MG63 (cell line): Measurements from ENCODE around the gene TARP.

Experiments used
- DNase-seq: peaks from one replicate; pipeline ENCODE4 v3.0.0-alpha.2; 2020
- H3K27me3 ChIP-seq: fragments of 250-450 bp; sonication (Bioruptor Pico); 2 replicates; pipeline ENCODE4 v1.5.1; 2020; ENCODE audit warnings: mild to moderate bottlenecking, moderate library complexity
- H3K36me3 ChIP-seq: fragments of 250-450 bp; sonication (Bioruptor Pico); 2 replicates; pipeline ENCODE4 v1.5.1; 2020; ENCODE audit warnings: mild to moderate bottlenecking, moderate library complexity
- H3K4me3 ChIP-seq: fragments of 250-450 bp; sonication (Bioruptor Pico); 2 replicates; pipeline ENCODE4 v1.5.1; 2020; ENCODE audit warnings: mild to moderate bottlenecking, moderate library complexity
- H3K9me3 ChIP-seq: fragments of 250-450 bp; sonication (Bioruptor Pico); 2 replicates; pipeline ENCODE4 v1.5.1; 2020; ENCODE audit warnings: mild to moderate bottlenecking, moderate library complexity

Gene TARP

GRCh38 chr7:38273286-38273995 lies at the start of gene TARP:
Gene TARP (minus strand): TSS chr7:38273636.
- no peaks in the 10 kb centered on the region for H3K27me3 ChIP-seq
- no peak within 1 kb of the TSS for H3K4me3 ChIP-seq
- H3K9me3 ChIP-seq = no peaks in the 10 kb centered on the region
- no peak for DNase-seq
- H3K36me3 ChIP-seq = no peaks in the 10 kb centered on the region

DNA sequence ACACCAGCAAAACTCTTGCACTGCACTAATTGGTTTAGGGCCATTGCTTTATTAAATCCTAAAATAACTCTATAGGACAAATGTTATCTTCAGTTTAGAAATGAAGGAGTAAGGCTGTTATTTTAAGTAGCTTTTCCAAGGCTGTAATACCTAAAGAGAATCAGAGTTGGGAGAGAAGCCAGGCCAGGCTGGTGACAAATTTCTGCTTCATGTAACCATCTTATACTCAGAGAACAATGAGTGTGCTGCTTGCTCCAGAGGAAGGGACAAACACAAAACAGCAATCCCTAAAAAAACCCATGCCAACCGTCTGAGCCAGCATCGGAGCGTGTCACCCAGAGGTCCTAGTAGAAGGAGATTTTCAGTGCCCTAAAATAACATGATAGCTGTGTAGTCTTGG lies 49.7 kb upstream of the TARP start:
- peak; percentile 36 for DNase-seq
- no peaks in the 10 kb centered on the region; the same call in none of the 2 replicates for H3K9me3 ChIP-seq
- H3K27me3 ChIP-seq = no peaks in the 10 kb centered on the region
- no peaks in the 10 kb centered on the region for H3K36me3 ChIP-seq
- no peak overlapping the region for H3K4me3 ChIP-seq

GRCh38 chr7:38322461-38322860 lies 49.0 kb upstream of the TARP start:
- Histone ChIP-seq H3K4me3 (no peak overlapping the region), H3K36me3 (no peaks in the 10 kb centered on the region), H3K9me3 (no peaks in the 10 kb centered on the region; the same call in none of the 2 replicates), H3K27me3 (no peaks in the 10 kb centered on the region)
- no peak for DNase-seq

DNA sequence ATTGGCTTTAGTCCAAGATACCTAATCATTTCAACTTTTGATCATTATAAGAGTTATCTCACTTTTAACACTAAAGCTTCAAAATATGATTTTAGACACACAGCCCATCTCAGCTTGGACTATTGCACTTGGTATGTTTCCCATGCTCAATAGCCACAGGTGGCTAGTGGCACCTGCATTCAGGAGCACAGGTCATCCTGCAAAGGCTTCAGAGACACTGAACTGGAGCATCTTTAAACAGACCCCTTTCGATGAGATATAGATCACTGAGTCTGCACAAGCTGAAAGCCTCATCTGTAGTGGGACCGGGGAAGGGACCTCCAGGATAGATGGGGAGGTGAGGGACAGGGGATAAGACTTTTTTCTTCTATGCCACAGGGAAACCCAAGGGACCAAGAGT lies 48.5 kb upstream of the TARP start:
- Histone ChIP-seq H3K9me3 (no peaks in the 10 kb centered on the region; the same call in none of the 2 replicates), H3K27me3 (no peaks in the 10 kb centered on the region), H3K36me3 (no peaks in the 10 kb centered on the region), H3K4me3 (no peak overlapping the region)
- DNase-seq = no peak

DNA sequence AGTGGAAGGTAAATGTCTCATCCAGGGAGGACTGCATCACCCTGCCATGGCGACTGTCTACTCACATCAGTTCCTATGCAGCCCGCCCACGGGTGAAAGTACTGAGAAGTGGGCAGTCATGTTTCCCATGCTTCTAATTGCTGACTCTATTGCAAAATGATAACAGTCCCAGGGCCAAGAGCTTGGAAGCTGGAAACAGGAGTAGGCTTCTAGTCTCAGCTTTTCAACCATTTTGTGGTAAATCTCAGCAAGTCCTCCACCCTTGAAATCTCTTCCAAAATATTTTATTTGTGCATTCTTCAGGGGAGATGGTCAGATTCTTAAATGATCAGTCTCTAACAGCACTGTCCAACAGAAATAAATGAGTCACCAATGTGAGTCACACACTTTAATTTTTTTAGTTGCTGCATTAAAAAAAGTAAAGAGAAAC lies 48.1 kb upstream of the TARP start:
- Histone ChIP-seq H3K9me3 (no peaks in the 10 kb centered on the region; the same call in none of the 2 replicates), H3K27me3 (no peaks in the 10 kb centered on the region), H3K4me3 (no peak overlapping the region), H3K36me3 (no peaks in the 10 kb centered on the region)
- DNase-seq = peak; percentile 79

GRCh38 chr7:38321050-38321449 lies 47.6 kb upstream of the TARP start:
- Histone ChIP-seq H3K27me3 (no peaks in the 10 kb centered on the region), H3K9me3 (no peaks in the 10 kb centered on the region; the same call in none of the 2 replicates), H3K36me3 (no peaks in the 10 kb centered on the region), H3K4me3 (no peak overlapping the region)
- DNase-seq = no peak

DNA sequence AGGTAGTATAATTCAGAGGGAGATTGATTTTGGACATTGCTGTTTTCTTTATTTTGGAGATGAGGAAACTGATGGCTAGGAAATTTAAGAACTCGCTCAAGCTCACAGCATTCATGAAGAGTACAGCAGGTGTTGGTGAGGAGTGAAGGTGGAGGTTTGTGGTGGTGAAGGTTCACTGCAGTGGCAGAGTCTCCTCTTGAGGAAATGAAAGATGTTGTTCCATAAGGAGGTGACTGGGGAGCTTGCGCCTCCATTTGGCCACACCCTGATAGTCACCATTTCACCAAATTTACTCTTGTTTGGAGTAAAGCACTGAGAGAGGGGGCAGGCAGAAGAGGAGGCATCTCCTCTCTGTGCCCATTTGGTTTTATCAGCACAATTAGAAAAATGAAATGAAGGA lies 46.4 kb upstream of the TARP start:
- Histone ChIP-seq H3K9me3 (no peaks in the 10 kb centered on the region; the same call in none of the 2 replicates), H3K27me3 (no peaks in the 10 kb centered on the region), H3K36me3 (no peaks in the 10 kb centered on the region), H3K4me3 (no peak overlapping the region)
- DNase-seq = no peak

GRCh38 chr7:38318803-38319416 lies 45.5 kb upstream of the TARP start:
- H3K27me3 ChIP-seq = no peaks in the 10 kb centered on the region
- no peaks in the 10 kb centered on the region for H3K36me3 ChIP-seq
- DNase-seq = peak; percentile 83
- no peak overlapping the region for H3K4me3 ChIP-seq
- no peaks in the 10 kb centered on the region; the same call in none of the 2 replicates for H3K9me3 ChIP-seq

GRCh38 chr7:38318241-38318640 lies 44.8 kb upstream of the TARP start:
- DNase-seq = no peak
- Histone ChIP-seq H3K4me3 (no peak overlapping the region), H3K36me3 (no peaks in the 10 kb centered on the region), H3K27me3 (no peaks in the 10 kb centered on the region), H3K9me3 (no peaks in the 10 kb centered on the region; the same call in none of the 2 replicates)

DNA sequence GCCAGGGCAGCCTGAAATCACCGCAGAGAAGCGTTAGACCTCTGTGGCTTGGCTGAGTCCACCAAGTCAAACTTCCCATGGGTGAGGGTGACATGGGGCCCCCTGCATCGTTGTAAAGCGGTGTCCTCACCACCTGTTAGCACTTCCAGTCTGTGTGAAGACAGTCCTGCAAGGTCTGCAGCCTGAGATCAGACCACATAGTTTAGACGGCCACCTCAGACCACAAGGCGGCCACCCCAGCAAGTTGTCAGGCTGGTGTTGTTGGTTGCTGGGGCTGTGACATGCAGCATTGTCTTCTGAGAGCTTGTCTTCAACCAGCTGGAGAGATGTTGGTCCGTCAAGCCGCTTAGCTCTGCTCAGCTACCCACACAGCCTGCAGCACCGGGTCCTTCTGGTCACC lies 44.1 kb upstream of the TARP start:
- Histone ChIP-seq H3K4me3 (no peak overlapping the region), H3K9me3 (no peaks in the 10 kb centered on the region; the same call in 1 of the 2 replicates), H3K27me3 (no peaks in the 10 kb centered on the region), H3K36me3 (no peaks in the 10 kb centered on the region)
- DNase-seq = no peak

GRCh38 chr7:38316733-38317360 lies 43.4 kb upstream of the TARP start:
- DNase-seq = peak; percentile 12
- Histone ChIP-seq H3K36me3 (no peaks in the 10 kb centered on the region), H3K9me3 (no peaks in the 10 kb centered on the region), H3K4me3 (no peak overlapping the region), H3K27me3 (no peaks in the 10 kb centered on the region)

DNA sequence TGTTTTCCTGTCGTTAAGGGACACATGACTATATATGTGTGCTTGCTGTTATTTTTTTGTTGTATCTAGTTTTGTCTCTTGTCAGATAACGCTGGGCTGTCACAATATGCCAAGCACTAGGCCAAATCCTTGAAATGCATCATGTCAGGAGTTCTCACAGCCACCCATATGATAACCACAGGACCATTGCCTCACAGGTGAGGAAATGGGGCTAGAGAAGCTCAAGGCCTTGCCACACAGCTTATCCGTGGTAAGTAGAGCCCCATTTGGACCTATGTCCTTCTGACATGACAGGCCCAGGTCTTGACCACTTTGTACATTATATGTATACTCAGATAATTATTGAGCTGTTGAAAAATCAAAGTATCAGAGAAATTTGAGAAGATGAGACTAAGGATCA lies 42.0 kb upstream of the TARP start:
- Histone ChIP-seq H3K9me3 (no peaks in the 10 kb centered on the region), H3K27me3 (no peaks in the 10 kb centered on the region), H3K36me3 (no peaks in the 10 kb centered on the region), H3K4me3 (no peak overlapping the region)
- no peak for DNase-seq

DNA sequence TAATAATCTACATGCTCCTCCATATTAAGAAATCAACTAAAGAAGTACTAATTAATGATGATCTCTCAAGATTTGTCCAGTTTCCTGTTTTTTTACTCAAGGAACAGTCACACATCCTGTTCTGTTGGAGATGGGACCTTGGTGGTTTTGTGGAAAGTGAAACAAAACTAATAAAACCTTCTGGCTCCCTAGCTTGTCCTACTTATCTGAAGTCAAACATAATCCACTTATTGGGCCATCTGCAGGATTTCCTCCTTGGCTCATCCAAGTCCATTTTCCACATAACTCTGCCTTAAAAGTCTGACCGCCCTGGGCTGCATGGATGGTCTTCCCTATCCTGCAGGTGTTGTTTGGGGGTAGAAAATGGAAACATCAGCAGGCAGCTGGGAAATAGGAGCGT lies 39.4 kb upstream of the TARP start:
- H3K36me3 ChIP-seq = no peaks in the 10 kb centered on the region
- no peak for DNase-seq
- H3K27me3 ChIP-seq = no peaks in the 10 kb centered on the region
- no peaks in the 10 kb centered on the region for H3K9me3 ChIP-seq
- no peak overlapping the region for H3K4me3 ChIP-seq

DNA sequence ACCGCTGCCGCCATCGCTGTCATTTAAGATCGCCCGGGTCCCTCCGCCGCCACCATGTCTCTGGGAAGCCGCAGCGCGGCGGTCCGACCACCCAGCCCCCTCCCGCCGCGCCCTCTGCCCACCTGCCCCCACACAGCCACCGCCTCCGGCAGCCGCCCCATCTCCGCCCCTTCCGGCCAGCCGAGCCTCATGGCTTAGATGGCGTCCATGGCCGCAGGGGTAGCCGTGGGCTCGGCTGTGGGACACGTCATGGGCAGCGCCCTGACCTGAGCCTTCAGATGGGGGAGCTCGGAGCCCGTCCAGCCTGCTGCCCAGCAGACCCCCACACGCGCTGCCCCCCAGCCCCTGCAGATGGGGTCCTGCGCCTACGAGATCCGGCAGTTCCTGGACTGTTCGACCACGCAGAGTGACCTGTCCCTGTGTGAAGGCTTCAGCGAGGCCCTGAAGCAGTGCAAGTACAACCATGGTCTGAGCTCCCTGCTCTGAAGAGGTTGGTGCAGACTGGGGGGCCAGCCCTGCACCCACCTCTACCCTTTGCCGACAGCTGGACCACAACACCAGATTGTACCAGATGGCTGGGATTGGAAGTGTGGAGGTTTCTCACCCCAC lies 38.0 kb upstream of the TARP start:
- Histone ChIP-seq H3K27me3 (no peaks in the 10 kb centered on the region), H3K4me3 (peak overlapping the region; percentile 47), H3K36me3 (no peaks in the 10 kb centered on the region), H3K9me3 (no peaks in the 10 kb centered on the region)
- DNase-seq = peak; percentile 55

- Histone ChIP-seq H3K4me3 (peak overlapping the region; percentile 47), H3K36me3 (no peaks in the 10 kb centered on the region), H3K27me3 (no peaks in the 10 kb centered on the region), H3K9me3 (no peaks in the 10 kb centered on the region)
- DNase-seq = peak; percentile 8
Measured at GRCh38 chr7:38310591-38311101, 37.2 kb upstream of the TARP start.

- Histone ChIP-seq H3K4me3 (no peak overlapping the region), H3K27me3 (no peaks in the 10 kb centered on the region), H3K9me3 (no peaks in the 10 kb centered on the region), H3K36me3 (no peaks in the 10 kb centered on the region)
- DNase-seq = no peak
Measured at GRCh38 chr7:38309555-38309954, 36.1 kb upstream of the TARP start.

- Histone ChIP-seq H3K9me3 (no peaks in the 10 kb centered on the region), H3K27me3 (no peaks in the 10 kb centered on the region), H3K4me3 (no peak overlapping the region), H3K36me3 (no peaks in the 10 kb centered on the region)
- DNase-seq = no peak
Measured at GRCh38 chr7:38308140-38308539, 34.7 kb upstream of the TARP start.
